OCI-LY7 (cell line): ENCODE measurements around the gene TWNK. TPM values are rescaled to one million over a fixed set of nuclear protein-coding genes. Genes with fewer than 3 reads are reported as not detected.

Experiments used
- BruUV-seq: library from RNA; stranded (reverse); fragments of 400-500 nt; replicated peaks from 2 replicates; lab custom pipeline; 2021; lab: Mats Ljungman, UMichigan
- CTCF ChIA-PET: fragments of 300-600 bp; sonication (Branson Sonifier 250); formaldehyde crosslinking; loops from one replicate; lab custom pipeline; 2022; ENCODE audit warnings: antibody characterized with exemption; ENCODE audit not compliant: unreplicated experiment; lab: Charles Lee
- POLR2A ChIA-PET: fragments of 300-600 bp; sonication (Branson Sonifier 250); formaldehyde crosslinking; loops from one replicate; lab custom pipeline; 2022; ENCODE audit warnings: antibody characterized with exemption; lab: Charles Lee
- DNase-seq: peaks from one replicate; pipeline ENCODE4 v3.0.0-alpha.2; 2015; ENCODE audit warnings: low spot score
- H2AFZ ChIP-seq: fragments of 200-600 bp; sonication (generic), shearing (Covaris generic); 2 replicates; pipeline ENCODE4 v1.6.1; 2014; ENCODE audit warnings: mild to moderate bottlenecking, antibody characterized with exemption, low read length, moderate library complexity
- H3K27ac ChIP-seq: fragments of 200-600 bp; sonication (generic); 2 replicates; pipeline ENCODE4 v1.5.1; 2014; ENCODE audit warnings: mixed run types, low read depth, mild to moderate bottlenecking, moderate library complexity, low read length, inconsistent platforms; ENCODE audit not compliant: poor library complexity, severe bottlenecking
- H3K36me3 ChIP-seq: fragments of 200-600 bp; sonication (generic); 2 replicates; pipeline ENCODE4 v1.6.1; 2014; ENCODE audit warnings: mild to moderate bottlenecking, antibody characterized with exemption, low read length, moderate library complexity, mixed read lengths; ENCODE audit not compliant: insufficient read depth
- H3K4me1 ChIP-seq: fragments of 200-600 bp; sonication (generic); 2 replicates; pipeline ENCODE4 v1.5.1; 2014; ENCODE audit warnings: mild to moderate bottlenecking, low read length; ENCODE audit not compliant: insufficient read depth, poor library complexity, severe bottlenecking
- H3K4me2 ChIP-seq: fragments of 200-600 bp; sonication (generic); 2 replicates; pipeline ENCODE4 v1.6.1; 2014; ENCODE audit warnings: mild to moderate bottlenecking, low read length
- H3K4me3 ChIP-seq: fragments of 200-600 bp; sonication (generic); 2 replicates; pipeline ENCODE4 v1.5.1; 2014; ENCODE audit warnings: mild to moderate bottlenecking, low read depth, low read length; ENCODE audit not compliant: poor library complexity, severe bottlenecking
- H3K79me2 ChIP-seq: fragments of 200-600 bp; sonication (generic); 2 replicates; pipeline ENCODE4 v1.6.1; 2016; ENCODE audit warnings: low read depth, mild to moderate bottlenecking, low read length, moderate library complexity, mixed read lengths; ENCODE audit not compliant: insufficient read depth
- H3K9me2 ChIP-seq: fragments of 200-600 bp; sonication (generic); 2 replicates; pipeline ENCODE4 v1.6.1; 2016; ENCODE audit warnings: mild to moderate bottlenecking, low read length, mixed read lengths; ENCODE audit not compliant: insufficient read depth
- H3K9me3 ChIP-seq: fragments of 200-600 bp; sonication (generic); 2 replicates; pipeline ENCODE4 v1.6.1; 2014; ENCODE audit warnings: mild to moderate bottlenecking, mixed run types, low read length, mixed read lengths
- H4K20me1 ChIP-seq: fragments of 200-600 bp; sonication (generic); 2 replicates; pipeline ENCODE4 v1.6.1; 2014; ENCODE audit warnings: mild to moderate bottlenecking, antibody characterized with exemption, low read length, moderate library complexity, mixed read lengths; ENCODE audit not compliant: insufficient read depth
- EZH2phosphoT487 ChIP-seq: fragments of 200-600 bp; sonication (generic); IDR thresholded peaks from 2 replicates; pipeline ENCODE4 v1.6.1; 2018; ENCODE audit warnings: low read depth, borderline replicate concordance, mild to moderate bottlenecking, mixed run types, antibody characterized with exemption, low read length, moderate library complexity, mixed read lengths
- intact Hi-C: fragments of 100-400 bp; cut with micrococcal nuclease; formaldehyde crosslinking; loops from one replicate; pipeline ENCODE4 v1.10.0; 2022; ENCODE audit not compliant: unreplicated experiment
- total RNA-seq, 2 experiments: library from RNA; depleted of rRNA in 1 of 2; stranded (reverse); fragments of >200 nt in 1 of 2; shearing (Covaris generic) in 1 of 2; gene quantifications; 2 replicates each; pipeline ENCODE4 v1.2.3, GENCODE V29; 2014 to 2022
- TF ChIP-seq, protein P1 (sequence below): fragments of 200-600 bp; sonication (generic); conservative IDR thresholded peaks from 2 replicates; pipeline ENCODE4 v1.5.1; 2014; ENCODE audit warnings: mild to moderate bottlenecking, antibody characterized with exemption, low read length, moderate library complexity, mixed read lengths

TWNK gene
- total RNA-seq, 2 experiments from 2014 or later, result 15.8 to 21.7 TPM

GRCh38 chr10:100999742-101000126 lies 12.4 kb downstream of the TWNK start, which contains the start of gene LZTS2:
TSS of gene LZTS2 (plus strand) at chr10:100999808. CDS start at chr10:101002539, 2,731 bp downstream.
- no peaks in the 10 kb centered on the region for H3K9me2 ChIP-seq
- peak within 1 kb of the TSS; percentile 63 for H3K27ac ChIP-seq
- CTCF ChIA-PET, result no interaction called here
- H3K4me2 ChIP-seq, result peak within 1 kb of the TSS; percentile 99
- peaks cover 11% of the 10 kb centered on the region; the same call in 1 of the 2 replicates for H3K36me3 ChIP-seq
- no peaks in the 10 kb centered on the region for H4K20me1 ChIP-seq
- H3K9me3 ChIP-seq, result no peaks in the 10 kb centered on the region
- no peak for TF ChIP-seq EZH2phosphoT487
- TF ChIP-seq, protein P1, sequence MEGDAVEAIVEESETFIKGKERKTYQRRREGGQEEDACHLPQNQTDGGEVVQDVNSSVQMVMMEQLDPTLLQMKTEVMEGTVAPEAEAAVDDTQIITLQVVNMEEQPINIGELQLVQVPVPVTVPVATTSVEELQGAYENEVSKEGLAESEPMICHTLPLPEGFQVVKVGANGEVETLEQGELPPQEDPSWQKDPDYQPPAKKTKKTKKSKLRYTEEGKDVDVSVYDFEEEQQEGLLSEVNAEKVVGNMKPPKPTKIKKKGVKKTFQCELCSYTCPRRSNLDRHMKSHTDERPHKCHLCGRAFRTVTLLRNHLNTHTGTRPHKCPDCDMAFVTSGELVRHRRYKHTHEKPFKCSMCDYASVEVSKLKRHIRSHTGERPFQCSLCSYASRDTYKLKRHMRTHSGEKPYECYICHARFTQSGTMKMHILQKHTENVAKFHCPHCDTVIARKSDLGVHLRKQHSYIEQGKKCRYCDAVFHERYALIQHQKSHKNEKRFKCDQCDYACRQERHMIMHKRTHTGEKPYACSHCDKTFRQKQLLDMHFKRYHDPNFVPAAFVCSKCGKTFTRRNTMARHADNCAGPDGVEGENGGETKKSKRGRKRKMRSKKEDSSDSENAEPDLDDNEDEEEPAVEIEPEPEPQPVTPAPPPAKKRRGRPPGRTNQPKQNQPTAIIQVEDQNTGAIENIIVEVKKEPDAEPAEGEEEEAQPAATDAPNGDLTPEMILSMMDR, result no peak
- H3K4me1 ChIP-seq, result peaks cover 25% of the 10 kb centered on the region
- BruUV-seq, result no TSS peak
- POLR2A ChIA-PET, result no interaction called here
- no peak for DNase-seq
- no peaks in the 10 kb centered on the region for H3K79me2 ChIP-seq
- peak within 1 kb of the TSS; percentile 90 for H3K4me3 ChIP-seq
- intact Hi-C loops, result no loop called here
- peak within 1 kb of the TSS; percentile 38; the same call in 1 of the 2 replicates for H2AFZ ChIP-seq

- ChIA-PET POLR2A (interaction anchor here (0.6 kb wide), 1 partner anchor 13 kb away, joined by 3 read pairs; no protein-coding TSS in a partner anchor), CTCF (no interaction called here)
- Histone ChIP-seq H3K4me1 (peaks cover 25% of the 10 kb centered on the region), H4K20me1 (no peaks in the 10 kb centered on the region), H3K4me3 (no peak overlapping the region), H3K4me2 (no peak overlapping the region), H2AFZ (no peak overlapping the region), H3K79me2 (no peaks in the 10 kb centered on the region), H3K27ac (no peak overlapping the region), H3K9me2 (no peaks in the 10 kb centered on the region), H3K9me3 (no peaks in the 10 kb centered on the region), H3K36me3 (peaks cover 6% of the 10 kb centered on the region; the same call in 1 of the 2 replicates)
- no peak for DNase-seq
- TF ChIP-seq, protein P1, result no peak
- no peak for TF ChIP-seq EZH2phosphoT487
- no TSS peak for BruUV-seq
- intact Hi-C loops, result no loop called here
Measured at GRCh38 chr10:101000127-101000914, 13.0 kb downstream of the TWNK start.
